Keratinocyte (primary cell): Measurements from ENCODE around the gene HLA-DMA.
A peak's percentile ranks its signal among the peaks of the same experiment; 100 is the strongest.

Source experiments
- CTCF ChIP-seq, 3 experiments: IDR thresholded peaks in 1 of 3; conservative IDR thresholded peaks in 1 of 3; optimal IDR thresholded peaks in 1 of 3; 2 replicates in 2 of 3; 3 replicates in 1 of 3; pipeline versions ENCODE3 to v1.5.1; 2011; ENCODE audit warnings: low read length in 3 of 3, mild to moderate bottlenecking in 3 of 3, moderate library complexity in 2 of 3, control low read depth in 1 of 3, inconsistent platforms in 1 of 3; ENCODE audit not compliant: insufficient read depth in 2 of 3; ENCODE audit errors: extremely low read depth in 1 of 3
- EZH2 ChIP-seq: IDR thresholded peaks from one replicate; pipeline ENCODE4 v1.6.1; 2012; ENCODE audit warnings: inconsistent platforms, mild to moderate bottlenecking, low read length, moderate library complexity

- peak; percentile 55 to 65 (median 57) for TF ChIP-seq CTCF (optimal IDR thresholded peaks at IDR 0.05 in 1 of 3, IDR thresholded peaks at IDR 0.05 in 1 of 3, conservative IDR thresholded peaks at IDR 0.05 in 1 of 3; ENCODE audit: extremely low read depth in 1 of 3, insufficient read depth in 2 of 3, low read length in 3 of 3)
- TF ChIP-seq EZH2 = no peak
Observed at GRCh38 chr6:32954986-32955802, 2.3 kb upstream of the HLA-DMA start.
